Fibroblast of the aortic adventitia (primary cell): ENCODE measurements around the gene VAX1. TPM values are rescaled to one million over a fixed set of nuclear protein-coding genes. Genes with fewer than 3 reads are reported as not detected.

Experiments
- DNase-seq: peaks from one replicate; pipeline ENCODE4 v3.0.0-alpha.2; 2010; ENCODE audit warnings: low read depth
- H3K4me3 ChIP-seq: 2 replicates; pipeline ENCODE4 v1.5.1; 2011; ENCODE audit warnings: low read depth, mild to moderate bottlenecking, control low read depth, low read length, moderate library complexity
- total RNA-seq: library from RNA; depleted of rRNA; stranded (reverse); fragments of >200 nt; gene quantifications from 2 replicates; pipeline ENCODE4 v1.2.3, GENCODE V29; 2012; ENCODE audit warnings: low replicate concordance
- TF ChIP-seq, protein P1 (sequence below): IDR thresholded peaks from 2 replicates; pipeline ENCODE4 v1.5.1; 2011; ENCODE audit warnings: mild to moderate bottlenecking, low read length, control low read depth, inconsistent platforms; ENCODE audit not compliant: insufficient read depth

The VAX1 gene
- total RNA-seq, 1 donor, result not detected

DNA sequence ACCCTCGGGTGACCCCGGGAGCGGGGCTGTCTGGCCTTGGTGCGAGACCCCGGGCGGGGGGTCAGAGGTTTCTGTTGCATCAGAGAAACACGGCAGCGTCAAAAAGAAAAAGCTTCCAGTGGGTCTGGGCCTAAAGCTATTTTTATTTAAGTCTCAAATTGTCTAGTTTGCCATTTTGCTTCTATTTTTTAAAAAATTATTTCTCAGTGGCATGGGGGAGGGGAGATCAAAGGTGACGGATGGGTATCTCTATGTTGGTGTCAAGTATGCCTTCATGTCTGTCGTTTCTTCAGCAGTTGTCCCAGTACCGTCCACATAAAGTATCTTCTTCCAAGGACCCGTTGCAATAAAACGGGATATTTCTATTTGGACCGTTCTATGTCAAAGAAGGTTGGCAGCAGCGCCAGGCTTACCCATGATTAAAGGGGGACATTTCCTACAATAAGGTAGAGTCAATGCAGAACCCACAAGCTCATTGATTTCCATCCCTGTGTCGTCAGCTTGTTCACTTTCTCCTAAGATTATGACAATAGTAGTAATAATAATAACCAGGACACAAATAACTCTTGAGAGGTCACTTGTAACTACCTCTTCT lies 26.0 kb upstream of the VAX1 start:
- TF ChIP-seq, protein P1, sequence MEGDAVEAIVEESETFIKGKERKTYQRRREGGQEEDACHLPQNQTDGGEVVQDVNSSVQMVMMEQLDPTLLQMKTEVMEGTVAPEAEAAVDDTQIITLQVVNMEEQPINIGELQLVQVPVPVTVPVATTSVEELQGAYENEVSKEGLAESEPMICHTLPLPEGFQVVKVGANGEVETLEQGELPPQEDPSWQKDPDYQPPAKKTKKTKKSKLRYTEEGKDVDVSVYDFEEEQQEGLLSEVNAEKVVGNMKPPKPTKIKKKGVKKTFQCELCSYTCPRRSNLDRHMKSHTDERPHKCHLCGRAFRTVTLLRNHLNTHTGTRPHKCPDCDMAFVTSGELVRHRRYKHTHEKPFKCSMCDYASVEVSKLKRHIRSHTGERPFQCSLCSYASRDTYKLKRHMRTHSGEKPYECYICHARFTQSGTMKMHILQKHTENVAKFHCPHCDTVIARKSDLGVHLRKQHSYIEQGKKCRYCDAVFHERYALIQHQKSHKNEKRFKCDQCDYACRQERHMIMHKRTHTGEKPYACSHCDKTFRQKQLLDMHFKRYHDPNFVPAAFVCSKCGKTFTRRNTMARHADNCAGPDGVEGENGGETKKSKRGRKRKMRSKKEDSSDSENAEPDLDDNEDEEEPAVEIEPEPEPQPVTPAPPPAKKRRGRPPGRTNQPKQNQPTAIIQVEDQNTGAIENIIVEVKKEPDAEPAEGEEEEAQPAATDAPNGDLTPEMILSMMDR, result no peak

DNA sequence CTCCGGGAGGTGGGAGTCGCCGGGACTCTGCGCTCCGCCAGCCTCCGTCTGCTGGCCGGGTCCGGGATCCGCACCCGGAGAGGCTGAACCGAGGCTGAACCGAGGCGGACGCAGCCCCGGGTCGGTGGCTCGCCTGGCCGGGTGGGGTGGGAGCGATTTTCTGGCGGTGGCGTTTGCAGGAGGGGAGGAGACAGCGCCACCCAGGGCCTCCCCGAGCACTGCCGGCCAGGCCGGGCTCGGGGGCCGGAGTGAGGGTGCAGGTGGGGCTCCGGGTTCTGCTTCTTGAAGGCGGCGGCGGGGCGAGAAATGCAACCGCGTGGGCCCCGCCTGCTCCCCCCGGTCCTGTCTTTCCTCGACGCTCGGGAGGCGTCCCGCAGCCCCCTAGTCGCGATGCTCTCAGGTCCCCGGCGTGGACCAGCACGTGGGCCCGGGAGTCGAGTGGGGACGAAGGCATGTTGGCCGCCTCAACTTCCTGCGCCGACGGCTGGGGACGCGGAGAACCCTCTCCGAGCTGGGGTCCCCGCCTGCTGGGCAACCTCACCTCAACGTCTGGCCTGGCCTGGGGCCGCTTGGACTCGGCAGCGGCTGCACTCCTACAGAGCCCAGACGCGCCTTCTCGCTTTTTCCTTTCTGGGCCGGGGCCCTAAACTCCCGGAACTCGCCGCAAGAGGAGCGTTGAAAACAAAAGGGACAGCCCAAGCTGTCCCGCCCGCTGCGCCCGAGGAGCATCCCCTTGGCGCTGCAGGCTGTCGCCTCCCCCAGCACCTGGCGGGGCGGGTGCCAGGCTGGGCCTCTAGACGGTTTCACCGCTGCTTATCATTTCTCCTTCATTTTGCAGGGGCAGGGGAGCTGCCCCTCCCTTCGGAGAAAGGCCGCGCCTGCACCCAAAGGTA lies 25.2 kb upstream of the VAX1 start:
- TF ChIP-seq, protein P1, result no peak
- no peak overlapping the region for H3K4me3 ChIP-seq
- no peak for DNase-seq

More for the DNA sequence above, 26.0 kb upstream of the VAX1 start:
- no peak for DNase-seq
- no peak overlapping the region for H3K4me3 ChIP-seq

DNA sequence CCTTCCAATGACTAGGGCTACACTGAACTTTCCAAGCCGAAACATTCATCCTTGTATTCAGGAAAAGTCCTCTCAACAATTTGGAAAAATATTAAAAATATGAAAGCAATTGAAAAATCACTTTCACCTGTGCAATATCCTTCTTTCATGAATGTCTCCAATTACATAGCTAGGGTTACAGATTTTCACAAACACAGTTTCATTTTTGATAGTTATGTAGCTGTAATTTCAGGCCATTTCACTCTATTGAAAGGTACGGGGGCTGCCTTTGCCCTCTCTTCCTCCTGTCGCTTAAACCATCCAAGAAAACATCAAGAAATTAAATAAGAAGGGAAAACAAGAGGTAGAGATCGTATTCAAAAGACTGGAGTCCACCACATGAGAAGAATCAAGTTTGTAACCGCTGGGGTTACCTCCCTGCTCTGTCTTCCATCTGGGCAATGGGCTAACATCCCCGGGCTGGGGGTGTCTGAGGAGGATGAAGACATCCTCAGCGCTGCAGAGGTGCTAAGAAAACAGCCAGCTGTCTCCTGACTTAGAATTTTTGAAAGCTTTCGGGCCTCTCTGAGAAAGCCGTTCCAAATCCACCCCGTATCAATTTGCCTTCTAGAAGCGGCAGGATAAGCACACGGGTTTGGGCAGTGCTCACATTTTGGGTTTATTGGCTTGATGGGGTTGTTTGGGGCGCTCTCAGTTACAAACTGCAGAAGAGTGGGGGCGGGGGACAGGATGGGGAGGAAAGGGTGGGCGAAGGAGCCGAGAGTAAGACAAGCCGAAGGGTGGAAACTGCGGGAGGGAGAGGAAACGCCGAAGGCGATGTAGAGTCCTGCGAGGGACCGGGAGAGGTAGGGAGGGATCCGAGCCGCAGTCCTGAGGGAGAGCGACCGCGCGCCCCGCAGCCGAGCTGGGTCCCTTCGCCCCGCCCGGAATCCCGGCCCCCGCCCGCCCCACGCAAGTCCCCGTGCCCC lies 24.3 kb upstream of the VAX1 start:
- TF ChIP-seq, protein P1, result no peak
- H3K4me3 ChIP-seq, result no peak overlapping the region
- DNase-seq, result no peak

DNA sequence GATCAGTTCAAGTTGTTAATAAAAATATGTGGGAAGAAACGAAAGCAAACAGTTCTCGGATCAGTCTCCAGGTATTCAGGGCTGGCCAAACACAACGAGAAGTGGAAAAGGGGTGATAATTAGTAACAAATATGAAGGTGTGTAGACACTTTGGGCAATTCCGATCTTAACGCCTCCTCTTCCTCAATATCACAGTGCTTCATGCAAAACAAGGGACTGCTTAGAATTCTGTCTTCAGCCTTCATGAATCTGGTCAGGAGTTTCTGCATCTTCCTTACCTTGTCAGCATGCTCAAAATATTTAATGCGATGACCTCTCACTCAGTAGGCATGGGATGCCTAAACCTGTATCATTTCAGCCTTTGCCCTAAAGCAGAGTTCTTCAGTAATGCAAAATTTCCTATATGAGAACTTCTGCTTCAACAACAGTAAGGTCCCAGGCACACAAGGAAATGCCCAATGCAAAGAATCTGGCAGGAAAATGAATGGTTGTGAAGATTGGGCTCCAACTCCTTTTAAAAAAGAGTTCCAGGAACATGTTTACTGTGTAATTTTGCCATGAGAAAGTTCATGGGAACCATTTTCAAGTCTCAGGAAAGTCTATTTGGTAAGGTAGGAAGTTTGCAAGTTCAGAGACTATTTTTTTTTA lies 23.4 kb upstream of the VAX1 start:
- no peak for DNase-seq
- TF ChIP-seq, protein P1, result no peak
- no peak overlapping the region for H3K4me3 ChIP-seq

DNA sequence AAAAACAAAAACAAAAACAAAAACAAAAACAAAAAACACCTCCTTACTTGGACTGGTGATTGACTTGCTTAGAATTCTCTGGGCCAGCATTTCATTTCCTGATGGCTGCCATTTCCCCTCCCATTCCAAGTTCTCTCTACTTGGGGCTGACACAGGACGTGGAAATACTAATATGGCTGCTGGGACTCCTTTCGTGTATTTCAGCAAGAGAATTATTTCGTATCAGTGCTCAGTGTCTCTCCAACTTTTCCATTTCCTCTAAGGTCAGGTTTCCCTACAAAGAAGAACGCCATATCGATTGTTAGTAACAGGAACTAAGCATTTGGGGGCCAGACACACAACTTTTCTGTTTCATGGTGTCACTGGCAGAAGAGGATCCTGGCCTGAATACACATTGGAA lies 22.5 kb upstream of the VAX1 start:
- TF ChIP-seq, protein P1, result no peak
- no peak overlapping the region for H3K4me3 ChIP-seq
- no peak for DNase-seq

DNA sequence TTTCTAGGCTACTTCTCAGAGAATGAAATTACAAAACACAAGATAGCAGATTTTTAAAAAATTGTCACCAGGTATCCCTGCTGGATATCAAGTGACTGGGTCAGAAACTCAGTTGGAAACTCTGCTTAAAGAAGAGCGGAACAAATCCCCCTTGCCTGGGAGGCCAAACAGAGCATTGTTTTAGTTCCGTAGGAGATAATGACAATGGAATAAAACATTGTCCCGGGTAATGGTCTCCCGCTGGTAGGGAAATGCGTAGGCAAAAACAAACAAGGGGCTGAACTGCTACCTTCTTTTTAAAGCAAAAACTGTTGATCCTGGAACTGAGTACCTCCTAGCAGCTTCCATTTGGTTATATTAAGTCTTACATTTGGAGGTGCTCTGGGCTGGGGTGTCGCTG lies 21.3 kb upstream of the VAX1 start:
- no peak for DNase-seq
- H3K4me3 ChIP-seq, result no peak overlapping the region
- TF ChIP-seq, protein P1, result no peak
